Loucy (cell line): Measurements from ENCODE around the gene INPP5D.
A peak's percentile ranks its signal among the peaks of the same experiment; 100 is the strongest.

Experiments
- H2AFZ ChIP-seq: fragments of 200-600 bp; sonication (generic); 2 replicates; pipeline ENCODE4 v1.6.0; 2016; ENCODE audit warnings: antibody characterized with exemption, mild to moderate bottlenecking, low read length, moderate library complexity
- H3F3A ChIP-seq: fragments of 200-600 bp; 2 replicates; pipeline ENCODE4 v1.6.0; 2016; ENCODE audit warnings: antibody characterized with exemption, low read depth, mild to moderate bottlenecking
- H3K27me3 ChIP-seq: fragments of 200-600 bp; sonication (generic); 2 replicates; pipeline ENCODE4 v1.6.1; 2014; ENCODE audit warnings: low read length, mild to moderate bottlenecking; ENCODE audit not compliant: insufficient read depth, poor library complexity, severe bottlenecking
- H3K36me3 ChIP-seq: fragments of 200-600 bp; sonication (generic); 2 replicates; pipeline ENCODE4 v1.6.1; 2016; ENCODE audit warnings: low read length; ENCODE audit not compliant: insufficient read depth
- H3K4me1 ChIP-seq: fragments of 200-600 bp; sonication (generic); 2 replicates; pipeline ENCODE4 v1.5.1; 2014; ENCODE audit warnings: low read length, mild to moderate bottlenecking; ENCODE audit not compliant: insufficient read depth, poor library complexity, severe bottlenecking
- H3K4me2 ChIP-seq: fragments of 200-600 bp; sonication (generic); 2 replicates; pipeline ENCODE4 v1.6.0; 2014; ENCODE audit warnings: antibody characterized with exemption, low read length, low read depth, mild to moderate bottlenecking; ENCODE audit not compliant: poor library complexity, severe bottlenecking
- H3K4me3 ChIP-seq: fragments of 200-600 bp; sonication (generic); 2 replicates; pipeline ENCODE4 v1.5.1; 2014; ENCODE audit warnings: low read length, mild to moderate bottlenecking, mixed read lengths; ENCODE audit not compliant: poor library complexity, severe bottlenecking
- H3K79me2 ChIP-seq: fragments of 200-600 bp; sonication (generic); 2 replicates; pipeline ENCODE4 v1.6.1; 2014; ENCODE audit warnings: low read length; ENCODE audit not compliant: insufficient read depth
- H3K9ac ChIP-seq: fragments of 200-600 bp; sonication (generic); 2 replicates; pipeline ENCODE4 v1.6.0; 2014; ENCODE audit warnings: mild to moderate bottlenecking, low read depth, low read length, moderate library complexity; ENCODE audit not compliant: poor library complexity, severe bottlenecking
- H3K9me2 ChIP-seq: fragments of 200-600 bp; sonication (generic); replicated peaks from 2 replicates; pipeline ENCODE4 v1.6.1; 2016; ENCODE audit warnings: low read depth, low read length, mixed read lengths
- H3K9me3 ChIP-seq: fragments of 200-600 bp; sonication (generic); 2 replicates; pipeline ENCODE4 v1.6.1; 2014; ENCODE audit warnings: mild to moderate bottlenecking, antibody characterized with exemption, low read length, low read depth; ENCODE audit not compliant: insufficient read depth
- H4K20me1 ChIP-seq: fragments of 200-600 bp; sonication (generic); 2 replicates; pipeline ENCODE4 v1.6.0; 2014; ENCODE audit warnings: antibody characterized with exemption, low read length, mild to moderate bottlenecking; ENCODE audit not compliant: insufficient read depth, poor library complexity, severe bottlenecking
- CTCF ChIP-seq: fragments of 200-600 bp; sonication (generic); conservative IDR thresholded peaks from 2 replicates; pipeline ENCODE4 v1.5.1; 2014; ENCODE audit warnings: mild to moderate bottlenecking, antibody characterized with exemption, low read length
- EZH2phosphoT487 ChIP-seq: fragments of 200-600 bp; IDR thresholded peaks from 2 replicates; pipeline ENCODE4 v1.6.1; 2018; ENCODE audit warnings: antibody characterized with exemption, mild to moderate bottlenecking, moderate library complexity, borderline replicate concordance

The INPP5D gene

GRCh38 chr2:233081232-233081730 is 21.1 kb downstream of the INPP5D start:
- H3F3A ChIP-seq, result peaks cover 4% of the 10 kb centered on the region
- H3K4me3 ChIP-seq, result no peak overlapping the region
- H3K4me2 ChIP-seq, result peak overlapping the region; percentile 2
- peaks cover 63% of the 10 kb centered on the region for H3K4me1 ChIP-seq
- no peak overlapping the region for H3K9ac ChIP-seq
- no peak for TF ChIP-seq CTCF
- no peak for TF ChIP-seq EZH2phosphoT487
- no peaks in the 10 kb centered on the region for H3K9me2 ChIP-seq
- peaks cover 54% of the 10 kb centered on the region; the same call in 1 of the 2 replicates for H3K36me3 ChIP-seq
- peaks cover 35% of the 10 kb centered on the region for H4K20me1 ChIP-seq
- H3K27me3 ChIP-seq, result no peaks in the 10 kb centered on the region
- no peak overlapping the region for H2AFZ ChIP-seq
- H3K9me3 ChIP-seq, result no peaks in the 10 kb centered on the region
- peaks cover 85% of the 10 kb centered on the region for H3K79me2 ChIP-seq

GRCh38 chr2:233081731-233082221 is 21.6 kb downstream of the INPP5D start:
- Histone ChIP-seq H3K4me3 (no peak overlapping the region), H4K20me1 (peaks cover 30% of the 10 kb centered on the region), H3K9ac (no peak overlapping the region), H2AFZ (no peak overlapping the region), H3K9me3 (no peaks in the 10 kb centered on the region), H3K36me3 (peaks cover 59% of the 10 kb centered on the region; the same call in 1 of the 2 replicates), H3K27me3 (no peaks in the 10 kb centered on the region), H3F3A (no peaks in the 10 kb centered on the region), H3K9me2 (no peaks in the 10 kb centered on the region), H3K79me2 (peaks cover 90% of the 10 kb centered on the region), H3K4me1 (peaks cover 58% of the 10 kb centered on the region), H3K4me2 (no peak overlapping the region)
- TF ChIP-seq CTCF, result no peak
- TF ChIP-seq EZH2phosphoT487, result no peak

- no peaks in the 10 kb centered on the region for H3K27me3 ChIP-seq
- H3K36me3 ChIP-seq, result peaks cover 62% of the 10 kb centered on the region; the same call in 1 of the 2 replicates
- H3K4me1 ChIP-seq, result peaks cover 55% of the 10 kb centered on the region
- no peak overlapping the region for H3K4me3 ChIP-seq
- peaks cover 94% of the 10 kb centered on the region for H3K79me2 ChIP-seq
- peaks cover 26% of the 10 kb centered on the region for H4K20me1 ChIP-seq
- peak overlapping the region; percentile 45 for H3K9ac ChIP-seq
- no peak for TF ChIP-seq CTCF
- no peak for TF ChIP-seq EZH2phosphoT487
- H3K4me2 ChIP-seq, result no peak overlapping the region
- no peaks in the 10 kb centered on the region for H3K9me2 ChIP-seq
- no peak overlapping the region for H2AFZ ChIP-seq
- no peaks in the 10 kb centered on the region for H3F3A ChIP-seq
- H3K9me3 ChIP-seq, result no peaks in the 10 kb centered on the region
Measured at GRCh38 chr2:233082222-233082930, 22.2 kb downstream of the INPP5D start.
